ENCODE measurements around the gene RAB11FIP4.

RAB11FIP4 gene

GRCh38 chr17:31527606-31528005 lies 136.1 kb downstream of the RAB11FIP4 start:
- H3K4me3 ChIP-seq (replicated peaks; ENCODE audit: insufficient read depth, low read length) = no peak overlapping the region
- DNase-seq (ENCODE audit: low read depth in 1 of 2, low spot score in 1 of 2) = no peak
- TF ChIP-seq GABPA (IDR thresholded peaks at IDR 0.05; ENCODE audit: low read depth) = no peak
- TF ChIP-seq, protein P1, sequence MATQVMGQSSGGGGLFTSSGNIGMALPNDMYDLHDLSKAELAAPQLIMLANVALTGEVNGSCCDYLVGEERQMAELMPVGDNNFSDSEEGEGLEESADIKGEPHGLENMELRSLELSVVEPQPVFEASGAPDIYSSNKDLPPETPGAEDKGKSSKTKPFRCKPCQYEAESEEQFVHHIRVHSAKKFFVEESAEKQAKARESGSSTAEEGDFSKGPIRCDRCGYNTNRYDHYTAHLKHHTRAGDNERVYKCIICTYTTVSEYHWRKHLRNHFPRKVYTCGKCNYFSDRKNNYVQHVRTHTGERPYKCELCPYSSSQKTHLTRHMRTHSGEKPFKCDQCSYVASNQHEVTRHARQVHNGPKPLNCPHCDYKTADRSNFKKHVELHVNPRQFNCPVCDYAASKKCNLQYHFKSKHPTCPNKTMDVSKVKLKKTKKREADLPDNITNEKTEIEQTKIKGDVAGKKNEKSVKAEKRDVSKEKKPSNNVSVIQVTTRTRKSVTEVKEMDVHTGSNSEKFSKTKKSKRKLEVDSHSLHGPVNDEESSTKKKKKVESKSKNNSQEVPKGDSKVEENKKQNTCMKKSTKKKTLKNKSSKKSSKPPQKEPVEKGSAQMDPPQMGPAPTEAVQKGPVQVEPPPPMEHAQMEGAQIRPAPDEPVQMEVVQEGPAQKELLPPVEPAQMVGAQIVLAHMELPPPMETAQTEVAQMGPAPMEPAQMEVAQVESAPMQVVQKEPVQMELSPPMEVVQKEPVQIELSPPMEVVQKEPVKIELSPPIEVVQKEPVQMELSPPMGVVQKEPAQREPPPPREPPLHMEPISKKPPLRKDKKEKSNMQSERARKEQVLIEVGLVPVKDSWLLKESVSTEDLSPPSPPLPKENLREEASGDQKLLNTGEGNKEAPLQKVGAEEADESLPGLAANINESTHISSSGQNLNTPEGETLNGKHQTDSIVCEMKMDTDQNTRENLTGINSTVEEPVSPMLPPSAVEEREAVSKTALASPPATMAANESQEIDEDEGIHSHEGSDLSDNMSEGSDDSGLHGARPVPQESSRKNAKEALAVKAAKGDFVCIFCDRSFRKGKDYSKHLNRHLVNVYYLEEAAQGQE (IDR thresholded peaks at IDR 0.05; ENCODE audit: insufficient replicate concordance, low read depth) = no peak
- TF ChIP-seq, protein P2, sequence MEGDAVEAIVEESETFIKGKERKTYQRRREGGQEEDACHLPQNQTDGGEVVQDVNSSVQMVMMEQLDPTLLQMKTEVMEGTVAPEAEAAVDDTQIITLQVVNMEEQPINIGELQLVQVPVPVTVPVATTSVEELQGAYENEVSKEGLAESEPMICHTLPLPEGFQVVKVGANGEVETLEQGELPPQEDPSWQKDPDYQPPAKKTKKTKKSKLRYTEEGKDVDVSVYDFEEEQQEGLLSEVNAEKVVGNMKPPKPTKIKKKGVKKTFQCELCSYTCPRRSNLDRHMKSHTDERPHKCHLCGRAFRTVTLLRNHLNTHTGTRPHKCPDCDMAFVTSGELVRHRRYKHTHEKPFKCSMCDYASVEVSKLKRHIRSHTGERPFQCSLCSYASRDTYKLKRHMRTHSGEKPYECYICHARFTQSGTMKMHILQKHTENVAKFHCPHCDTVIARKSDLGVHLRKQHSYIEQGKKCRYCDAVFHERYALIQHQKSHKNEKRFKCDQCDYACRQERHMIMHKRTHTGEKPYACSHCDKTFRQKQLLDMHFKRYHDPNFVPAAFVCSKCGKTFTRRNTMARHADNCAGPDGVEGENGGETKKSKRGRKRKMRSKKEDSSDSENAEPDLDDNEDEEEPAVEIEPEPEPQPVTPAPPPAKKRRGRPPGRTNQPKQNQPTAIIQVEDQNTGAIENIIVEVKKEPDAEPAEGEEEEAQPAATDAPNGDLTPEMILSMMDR (IDR thresholded peaks at IDR 0.05; ENCODE audit: insufficient read depth, low read length) = no peak
- no peak for TF ChIP-seq POLR2AphosphoS5 (IDR thresholded peaks at IDR 0.05; ENCODE audit: low read depth)
- no peak for TF ChIP-seq SPI1 (IDR thresholded peaks at IDR 0.05; ENCODE audit: borderline replicate concordance, low read depth)
- H3K27me3 ChIP-seq (ENCODE audit: insufficient read depth, poor library complexity, severe bottlenecking) = no peaks in the 10 kb centered on the region
- no peak overlapping the region for H3K27ac ChIP-seq (replicated peaks)

DNA sequence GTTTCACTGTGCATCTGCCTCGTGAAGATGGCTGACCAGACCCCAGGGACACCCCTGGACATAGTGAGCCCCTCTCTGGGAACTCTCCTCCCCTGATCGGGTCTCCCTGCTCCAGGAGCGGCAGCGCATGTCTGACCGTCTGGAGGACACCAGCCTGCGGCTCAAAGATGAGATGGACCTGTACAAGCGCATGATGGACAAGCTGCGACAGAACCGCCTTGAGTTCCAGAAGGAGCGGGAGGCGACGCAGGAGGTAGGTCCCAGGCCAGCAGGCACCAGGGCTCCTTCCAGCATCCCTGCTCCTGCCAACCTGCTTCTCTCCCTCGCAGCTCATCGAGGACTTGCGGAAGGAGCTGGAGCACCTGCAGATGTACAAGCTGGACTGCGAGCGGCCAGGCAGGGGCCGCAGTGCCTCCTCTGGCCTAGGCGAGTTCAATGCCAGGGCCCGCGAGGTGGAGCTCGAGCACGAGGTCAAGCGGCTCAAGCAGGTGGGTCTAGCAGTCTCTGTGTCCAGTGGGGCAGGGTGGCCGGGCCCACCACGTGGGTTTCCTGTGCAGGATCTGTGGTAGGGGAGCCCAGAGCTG lies 136.9 kb downstream of the RAB11FIP4 start:
- Histone ChIP-seq H3K4me3 (replicated peaks; ENCODE audit: insufficient read depth, low read length) (no peak overlapping the region), H3K27me3 (ENCODE audit: insufficient read depth, poor library complexity, severe bottlenecking) (no peaks in the 10 kb centered on the region), H3K27ac (replicated peaks) (no peak overlapping the region)
- TF ChIP-seq, protein P2 (IDR thresholded peaks at IDR 0.05; ENCODE audit: insufficient read depth, low read length) = no peak
- TF ChIP-seq, protein P1 (IDR thresholded peaks at IDR 0.05; ENCODE audit: insufficient replicate concordance, low read depth) = no peak
- TF ChIP-seq POLR2AphosphoS5 (IDR thresholded peaks at IDR 0.05; ENCODE audit: low read depth) (no peak), SPI1 (IDR thresholded peaks at IDR 0.05; ENCODE audit: borderline replicate concordance, low read depth) (no peak), GABPA (IDR thresholded peaks at IDR 0.05; ENCODE audit: low read depth) (no peak)
- DNase-seq (ENCODE audit: low read depth in 1 of 2, low spot score in 1 of 2) = no peak

GRCh38 chr17:31529841-31530251 lies 138.4 kb downstream of the RAB11FIP4 start:
- Histone ChIP-seq H3K27me3 (ENCODE audit: insufficient read depth, poor library complexity, severe bottlenecking) (no peaks in the 10 kb centered on the region), H3K4me3 (replicated peaks; ENCODE audit: insufficient read depth, low read length) (no peak overlapping the region), H3K27ac (replicated peaks) (no peak overlapping the region)
- DNase-seq (ENCODE audit: low read depth in 1 of 2, low spot score in 1 of 2) = no peak
- TF ChIP-seq POLR2AphosphoS5 (IDR thresholded peaks at IDR 0.05; ENCODE audit: low read depth) (no peak), GABPA (IDR thresholded peaks at IDR 0.05; ENCODE audit: low read depth) (no peak), SPI1 (IDR thresholded peaks at IDR 0.05; ENCODE audit: borderline replicate concordance, low read depth) (no peak)
- TF ChIP-seq, protein P1 (IDR thresholded peaks at IDR 0.05; ENCODE audit: insufficient replicate concordance, low read depth) = no peak
- TF ChIP-seq, protein P2 (IDR thresholded peaks at IDR 0.05; ENCODE audit: insufficient read depth, low read length) = no peak
